Mammary epithelial cell (primary cell): Measurements from ENCODE around the gene VPS13C.

Experiments
- EZH2 ChIP-seq: IDR thresholded peaks from 2 replicates; pipeline ENCODE4 v1.6.1; 2012; ENCODE audit warnings: low read length, inconsistent platforms, borderline replicate concordance
- TF ChIP-seq, protein P1 (sequence below), 2 donors: IDR thresholded peaks in 1 of 2; conservative IDR thresholded peaks in 1 of 2; 2 replicates each; pipeline ENCODE4 v1.5.1; 2011 to 2012; ENCODE audit warnings: inconsistent platforms in 2 of 2, low read length in 2 of 2, mild to moderate bottlenecking in 2 of 2, control low read depth in 1 of 2, low read depth in 1 of 2; ENCODE audit not compliant: insufficient read depth in 1 of 2; ENCODE audit errors: extremely low read depth in 1 of 2

DNA sequence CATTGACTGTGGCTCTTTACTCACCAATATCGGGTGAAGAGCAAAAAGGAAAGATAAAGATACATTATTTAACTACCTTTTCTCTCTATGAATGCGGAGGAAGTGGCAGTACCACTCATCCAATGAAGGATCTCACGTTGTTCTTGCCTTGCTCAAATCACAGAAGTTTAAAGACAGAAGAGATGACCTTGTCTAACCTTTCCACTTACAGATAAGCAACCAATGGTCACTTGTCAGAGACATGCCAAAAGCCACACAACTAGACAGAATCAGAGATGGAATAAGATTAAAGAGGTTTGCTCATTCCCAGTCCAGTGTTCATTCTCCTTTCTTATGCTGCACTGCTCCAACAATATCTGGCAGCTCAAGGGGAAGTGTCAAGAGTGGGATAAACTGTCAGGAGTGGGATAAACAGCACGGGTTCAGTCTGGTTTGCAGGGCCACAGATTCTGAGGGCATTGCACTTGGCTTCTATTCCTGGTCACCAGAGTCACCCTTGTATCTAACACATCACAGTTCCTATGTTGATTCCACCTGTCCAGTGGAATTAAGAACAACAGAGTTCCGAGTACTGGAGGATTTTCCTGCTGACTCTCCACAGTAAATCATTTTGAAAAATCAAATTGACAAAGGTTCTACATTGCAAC, 6.7 kb downstream of the VPS13C start:
- TF ChIP-seq, protein P1, sequence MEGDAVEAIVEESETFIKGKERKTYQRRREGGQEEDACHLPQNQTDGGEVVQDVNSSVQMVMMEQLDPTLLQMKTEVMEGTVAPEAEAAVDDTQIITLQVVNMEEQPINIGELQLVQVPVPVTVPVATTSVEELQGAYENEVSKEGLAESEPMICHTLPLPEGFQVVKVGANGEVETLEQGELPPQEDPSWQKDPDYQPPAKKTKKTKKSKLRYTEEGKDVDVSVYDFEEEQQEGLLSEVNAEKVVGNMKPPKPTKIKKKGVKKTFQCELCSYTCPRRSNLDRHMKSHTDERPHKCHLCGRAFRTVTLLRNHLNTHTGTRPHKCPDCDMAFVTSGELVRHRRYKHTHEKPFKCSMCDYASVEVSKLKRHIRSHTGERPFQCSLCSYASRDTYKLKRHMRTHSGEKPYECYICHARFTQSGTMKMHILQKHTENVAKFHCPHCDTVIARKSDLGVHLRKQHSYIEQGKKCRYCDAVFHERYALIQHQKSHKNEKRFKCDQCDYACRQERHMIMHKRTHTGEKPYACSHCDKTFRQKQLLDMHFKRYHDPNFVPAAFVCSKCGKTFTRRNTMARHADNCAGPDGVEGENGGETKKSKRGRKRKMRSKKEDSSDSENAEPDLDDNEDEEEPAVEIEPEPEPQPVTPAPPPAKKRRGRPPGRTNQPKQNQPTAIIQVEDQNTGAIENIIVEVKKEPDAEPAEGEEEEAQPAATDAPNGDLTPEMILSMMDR (conservative IDR thresholded peaks at IDR 0.05 in 1 of 2, IDR thresholded peaks at IDR 0.05 in 1 of 2; ENCODE audit: extremely low read depth in 1 of 2, insufficient read depth in 1 of 2, low read depth in 1 of 2, low read length in 2 of 2), result no peak
- TF ChIP-seq EZH2, result no peak
